GM12874 (cell line): Measurements from ENCODE around the gene IRF2BP2.

ENCODE experiments used
- TF ChIP-seq, protein P1 (sequence below): IDR thresholded peaks from 2 replicates; pipeline ENCODE4 v1.5.1; 2011; ENCODE audit warnings: low read depth, mild to moderate bottlenecking, control low read depth, low read length, moderate library complexity; ENCODE audit not compliant: insufficient read depth

IRF2BP2 gene

DNA sequence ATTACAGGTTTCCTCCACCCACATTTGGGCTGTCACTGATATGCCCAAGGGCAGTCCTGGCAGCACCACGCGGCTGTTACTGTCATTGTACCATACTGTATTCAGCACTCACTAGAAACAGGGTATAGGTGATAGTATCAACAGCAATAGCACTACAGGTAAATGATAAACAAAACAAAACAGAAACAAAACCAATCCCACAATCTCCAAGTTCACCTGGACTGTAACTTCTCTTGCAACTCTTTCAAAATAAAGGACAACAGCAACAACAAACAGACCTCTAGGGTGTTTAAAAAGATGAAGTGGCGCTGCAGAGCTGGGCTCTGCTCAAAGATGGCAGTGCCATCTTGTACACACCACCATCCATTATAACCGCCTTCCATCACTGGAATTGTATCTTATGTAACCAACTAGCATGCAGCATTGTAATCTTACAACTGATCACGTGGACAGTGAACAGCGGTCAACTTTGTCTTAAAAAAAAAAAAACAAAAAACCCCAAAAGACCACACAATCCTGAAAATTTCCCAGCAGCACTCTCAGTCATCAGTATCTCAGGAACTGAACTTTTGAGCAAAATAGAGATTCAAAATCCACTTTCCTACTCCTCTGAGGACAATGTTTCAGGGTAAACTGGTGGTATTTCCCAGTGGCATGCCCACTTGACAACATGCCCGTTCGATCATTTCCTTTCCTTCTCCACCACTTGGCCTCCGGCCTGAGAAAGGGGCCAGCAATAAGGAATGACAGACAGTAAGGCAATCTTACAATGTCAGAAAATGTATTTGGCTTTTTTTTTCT, 3.8 kb downstream of the IRF2BP2 start:
- TF ChIP-seq, protein P1, sequence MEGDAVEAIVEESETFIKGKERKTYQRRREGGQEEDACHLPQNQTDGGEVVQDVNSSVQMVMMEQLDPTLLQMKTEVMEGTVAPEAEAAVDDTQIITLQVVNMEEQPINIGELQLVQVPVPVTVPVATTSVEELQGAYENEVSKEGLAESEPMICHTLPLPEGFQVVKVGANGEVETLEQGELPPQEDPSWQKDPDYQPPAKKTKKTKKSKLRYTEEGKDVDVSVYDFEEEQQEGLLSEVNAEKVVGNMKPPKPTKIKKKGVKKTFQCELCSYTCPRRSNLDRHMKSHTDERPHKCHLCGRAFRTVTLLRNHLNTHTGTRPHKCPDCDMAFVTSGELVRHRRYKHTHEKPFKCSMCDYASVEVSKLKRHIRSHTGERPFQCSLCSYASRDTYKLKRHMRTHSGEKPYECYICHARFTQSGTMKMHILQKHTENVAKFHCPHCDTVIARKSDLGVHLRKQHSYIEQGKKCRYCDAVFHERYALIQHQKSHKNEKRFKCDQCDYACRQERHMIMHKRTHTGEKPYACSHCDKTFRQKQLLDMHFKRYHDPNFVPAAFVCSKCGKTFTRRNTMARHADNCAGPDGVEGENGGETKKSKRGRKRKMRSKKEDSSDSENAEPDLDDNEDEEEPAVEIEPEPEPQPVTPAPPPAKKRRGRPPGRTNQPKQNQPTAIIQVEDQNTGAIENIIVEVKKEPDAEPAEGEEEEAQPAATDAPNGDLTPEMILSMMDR: no peak

DNA sequence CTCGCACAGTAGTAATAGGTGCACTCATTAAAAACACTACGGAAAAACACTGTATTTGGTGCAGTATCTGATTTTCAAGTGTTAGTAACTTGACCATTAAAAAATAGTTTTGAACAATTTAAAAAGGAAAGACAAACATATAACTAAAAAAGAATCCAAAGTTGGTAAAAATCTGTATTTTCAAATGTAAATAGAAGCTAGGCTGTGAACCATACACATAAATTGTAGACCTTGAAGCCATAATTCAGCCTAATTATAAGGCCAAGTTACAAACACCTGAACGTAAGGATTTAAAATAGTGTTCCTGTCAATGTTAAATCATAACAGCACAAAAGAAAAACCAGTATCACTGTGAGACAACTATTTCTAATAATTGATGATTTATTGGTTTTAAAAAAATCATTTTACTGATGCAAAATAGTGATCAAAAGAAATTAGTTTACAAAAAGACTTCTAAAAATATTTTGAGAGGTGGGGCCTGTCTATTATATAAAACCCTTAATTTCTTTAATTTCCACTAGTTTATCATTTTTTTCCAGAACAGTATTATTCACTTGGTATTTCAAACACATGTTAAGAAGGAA, 4.5 kb downstream of the IRF2BP2 start:
- TF ChIP-seq, protein P1: no peak

DNA sequence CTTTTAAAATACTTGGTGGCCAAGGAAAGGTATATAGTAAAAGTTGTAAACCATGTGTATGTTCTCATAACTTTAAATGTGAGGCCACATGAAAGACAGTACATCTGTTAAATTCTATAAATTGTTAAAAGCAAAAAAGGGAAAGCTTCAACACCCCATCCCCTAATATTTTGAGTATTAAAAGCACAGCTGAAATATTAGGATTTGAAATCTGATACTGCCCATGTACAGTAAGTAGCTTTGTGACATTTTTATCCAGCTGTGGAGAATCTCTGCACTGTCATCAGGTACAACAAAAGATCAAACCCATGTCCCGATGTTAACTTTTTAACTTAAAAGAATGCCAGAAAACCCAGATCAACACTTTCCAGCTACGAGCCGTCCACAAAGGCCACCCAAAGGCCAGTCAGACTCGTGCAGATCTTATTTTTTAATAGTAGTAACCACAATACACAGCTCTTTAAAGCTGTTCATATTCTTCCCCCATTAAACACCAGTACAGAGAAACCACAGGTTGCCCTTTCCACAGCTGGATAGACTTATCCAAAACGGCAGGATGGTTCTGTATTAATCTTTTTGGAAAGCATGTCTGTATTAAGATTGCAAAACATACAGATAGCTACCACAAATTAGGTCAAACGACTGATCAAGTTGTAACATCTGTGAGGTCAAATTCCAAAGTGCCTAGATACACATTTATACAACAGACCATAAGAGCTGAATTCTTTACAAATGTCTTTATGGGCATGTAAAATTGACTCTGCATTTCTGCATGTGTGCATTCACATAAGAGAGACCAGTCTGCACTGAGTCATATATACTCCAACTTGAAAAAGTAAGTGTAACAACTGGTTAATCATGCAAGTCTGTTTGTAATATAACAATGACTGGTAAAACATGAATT, 5.2 kb downstream of the IRF2BP2 start:
- TF ChIP-seq, protein P1: no peak

DNA sequence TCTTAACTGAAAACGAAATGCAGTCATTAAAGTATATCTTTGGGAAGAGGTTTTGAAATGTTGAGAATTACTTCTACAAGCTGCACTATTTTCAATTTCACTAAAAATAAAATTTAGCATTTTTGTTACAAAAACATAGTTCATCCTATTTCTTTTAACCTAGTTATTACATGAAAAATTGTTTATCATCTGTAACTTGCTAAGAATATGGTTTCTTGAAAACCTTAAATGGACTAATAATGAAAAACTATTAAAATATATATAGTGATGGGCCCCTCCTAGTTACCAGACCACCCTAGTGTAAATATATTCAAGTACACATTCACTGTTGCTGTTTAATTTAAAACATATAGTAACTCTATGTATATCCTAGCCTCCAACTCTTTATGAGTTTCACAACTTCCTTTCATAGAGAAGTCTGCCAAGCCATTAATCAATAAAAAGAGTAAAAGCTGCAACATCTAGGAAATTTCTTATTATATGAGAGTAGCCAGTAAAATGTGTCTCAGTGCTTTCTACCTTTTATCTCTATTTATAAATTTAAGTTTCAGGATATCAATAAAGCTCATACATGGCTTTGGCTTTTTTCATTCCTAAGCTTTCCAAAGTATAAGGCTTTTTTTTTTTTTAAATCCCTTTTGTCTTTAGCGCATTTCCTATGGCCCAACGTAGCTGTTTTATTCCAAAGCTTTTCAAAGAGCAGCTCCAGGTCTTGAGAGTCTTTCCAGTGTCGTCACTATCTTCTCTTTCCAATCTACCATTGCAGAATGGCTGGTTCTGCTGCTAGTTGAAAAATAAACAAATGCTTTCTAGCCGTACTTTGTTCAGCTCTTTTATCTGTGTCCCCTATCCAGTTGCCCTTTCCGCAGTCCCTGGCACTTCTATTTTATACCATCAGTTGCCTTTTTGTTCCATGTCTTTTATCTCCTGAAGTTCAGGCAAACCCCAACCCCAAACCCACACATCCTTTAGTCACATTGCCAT, 6.5 kb downstream of the IRF2BP2 start:
- TF ChIP-seq, protein P1: no peak

DNA sequence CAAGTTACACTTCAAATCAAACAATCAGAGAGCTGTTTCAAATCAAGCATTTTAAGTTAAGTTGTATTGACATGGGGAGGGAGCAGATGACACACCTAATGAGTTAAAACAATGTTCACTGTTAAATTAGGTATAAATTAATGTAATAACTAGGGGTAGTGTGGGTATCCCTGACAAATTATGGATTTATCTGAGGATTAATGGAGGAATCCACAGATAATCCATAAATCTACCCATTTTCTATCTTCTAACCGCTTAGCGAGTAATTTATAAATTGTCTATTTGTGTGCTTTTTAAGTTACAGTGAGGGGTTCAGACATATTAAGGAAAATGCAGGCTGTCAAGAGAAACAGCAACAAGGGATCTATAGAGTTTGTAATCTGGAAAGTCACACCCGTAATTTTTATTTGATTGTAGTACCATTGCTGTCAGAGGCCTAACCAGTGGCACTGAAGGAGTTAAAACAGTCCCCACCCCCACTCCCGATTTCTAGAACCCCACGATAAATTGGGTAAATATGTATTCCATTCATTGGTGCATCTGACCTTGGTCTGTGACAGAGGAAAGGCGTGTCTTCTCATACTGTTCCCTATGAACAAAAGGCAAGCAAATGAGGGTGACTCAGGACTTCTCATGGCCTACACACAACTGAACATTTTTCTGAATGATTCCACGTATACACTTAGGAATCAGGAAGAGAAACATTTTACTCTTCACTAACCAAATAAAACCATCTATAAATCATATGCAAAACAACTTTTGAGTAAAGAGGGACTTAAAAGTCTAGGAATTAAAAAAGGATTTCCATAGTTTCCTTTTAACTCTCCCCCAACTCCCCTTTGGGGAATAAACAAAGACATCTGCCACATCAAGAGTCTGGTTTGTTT, 7.4 kb downstream of the IRF2BP2 start:
- TF ChIP-seq, protein P1: no peak

DNA sequence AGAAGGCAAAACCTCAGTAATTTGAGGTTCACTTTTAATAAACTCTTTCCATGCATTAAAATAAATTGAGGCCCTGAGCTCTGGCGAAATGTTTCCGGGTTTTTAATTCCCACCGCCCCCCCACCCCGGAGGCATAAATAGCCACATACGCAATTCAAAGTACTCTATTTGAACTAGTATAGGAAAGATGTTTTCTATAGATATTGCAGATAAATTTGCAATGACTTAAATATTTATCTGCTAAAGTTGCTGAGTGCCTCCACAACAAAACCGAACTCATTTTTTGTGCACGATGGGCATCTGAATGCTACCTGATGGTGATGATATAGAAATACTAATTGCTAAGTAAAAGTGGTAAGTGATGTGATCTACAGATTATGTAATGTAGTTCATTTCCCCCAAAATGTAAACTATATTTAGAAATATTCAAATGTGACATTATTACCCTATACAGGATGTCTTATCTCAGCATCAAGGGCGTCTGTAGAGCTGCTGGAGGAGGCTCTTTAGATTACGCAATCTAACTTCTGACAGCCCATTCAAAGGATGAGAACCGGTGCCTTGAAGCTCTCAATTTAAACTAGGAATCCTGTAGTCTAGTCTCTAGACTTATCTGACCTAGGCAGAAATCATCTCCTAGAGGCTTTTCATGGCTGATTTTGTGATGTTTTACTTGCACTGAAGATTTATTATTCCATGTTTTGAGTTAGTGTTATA, 8.5 kb downstream of the IRF2BP2 start:
- TF ChIP-seq, protein P1: no peak
